GM18508 (cell line): Measurements from ENCODE around the gene ATF2.
"Not testable (repeated sequence)": the region's sequence is repeated elsewhere in the genome, so short reads cannot be mapped to it uniquely, and the experiment has no call there.

Source experiments
- ATAC-seq: cut with Tn5 transposase; IDR thresholded peaks from one replicate; pipeline ENCODE4 v1.9.1; 2021; ENCODE audit warnings: moderate number of reproducible peaks; ENCODE audit not compliant: insufficient read depth, unreplicated experiment

The ATF2 gene

GRCh38 chr2:175101514-175101913 is 66.5 kb downstream of the ATF2 start:
- no peak for ATAC-seq

DNA sequence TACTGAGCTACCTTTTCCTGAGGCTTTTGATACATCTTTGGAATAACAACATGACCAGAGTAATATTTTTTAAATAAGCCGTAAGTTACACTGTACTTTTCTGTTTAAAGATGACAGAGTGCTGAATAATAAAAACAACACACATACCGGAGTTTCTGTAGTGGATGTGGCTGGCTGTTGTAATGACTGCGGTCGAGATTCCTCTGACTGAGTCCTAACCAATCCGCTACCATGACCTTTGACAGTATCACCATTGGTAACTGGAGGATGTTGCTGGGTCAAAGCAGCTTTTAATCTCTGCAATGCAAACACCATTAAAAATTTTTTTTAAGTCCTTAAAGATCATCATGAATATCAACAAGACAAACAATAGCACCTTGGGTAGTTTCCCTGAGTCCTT is 70.7 kb downstream of the ATF2 start:
- ATAC-seq, result no peak

DNA sequence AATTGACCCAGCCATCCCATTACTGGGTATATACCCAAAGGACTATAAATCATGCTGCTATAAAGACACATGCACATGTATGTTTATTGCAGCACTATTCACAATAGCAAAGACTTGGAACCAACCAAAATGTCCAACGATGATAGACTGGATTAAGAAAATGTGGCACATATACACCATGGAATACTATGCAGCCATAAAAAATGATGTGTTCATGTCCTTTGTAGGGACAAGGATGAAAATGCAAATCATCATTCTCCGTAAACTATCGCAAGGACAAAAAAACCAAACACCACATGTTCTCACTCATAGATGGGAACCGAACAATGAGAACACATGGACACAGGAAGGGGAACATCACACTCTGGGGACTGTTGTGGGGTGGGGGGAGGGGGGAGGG is 83.9 kb downstream of the ATF2 start:
- not testable (repeated sequence) for ATAC-seq

DNA sequence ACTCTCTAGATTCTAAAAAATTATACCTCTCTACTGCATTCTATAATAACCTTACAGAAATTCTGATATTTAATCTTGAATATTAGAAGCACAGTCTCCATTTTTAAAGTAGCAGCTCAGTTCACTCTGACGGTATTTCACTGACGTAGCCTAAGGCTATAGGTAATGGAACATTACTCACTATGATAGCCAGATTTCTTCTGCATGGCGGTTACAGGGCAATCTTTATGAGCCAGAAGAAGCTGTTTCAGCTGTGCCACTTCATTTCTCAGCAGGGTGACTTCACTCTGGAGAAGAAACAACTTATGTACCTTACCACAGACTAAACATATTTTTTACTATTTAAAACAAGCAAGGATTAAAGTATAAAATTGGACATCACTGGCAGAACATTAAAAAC is 87.5 kb downstream of the ATF2 start:
- ATAC-seq, result no peak

- ATAC-seq, result no peak
These were observed 91.7 kb downstream of the ATF2 start for GRCh38 chr2:175076272-175076671.

- ATAC-seq, result no peak
These were observed 93.5 kb downstream of the ATF2 start for GRCh38 chr2:175074478-175074877.

DNA sequence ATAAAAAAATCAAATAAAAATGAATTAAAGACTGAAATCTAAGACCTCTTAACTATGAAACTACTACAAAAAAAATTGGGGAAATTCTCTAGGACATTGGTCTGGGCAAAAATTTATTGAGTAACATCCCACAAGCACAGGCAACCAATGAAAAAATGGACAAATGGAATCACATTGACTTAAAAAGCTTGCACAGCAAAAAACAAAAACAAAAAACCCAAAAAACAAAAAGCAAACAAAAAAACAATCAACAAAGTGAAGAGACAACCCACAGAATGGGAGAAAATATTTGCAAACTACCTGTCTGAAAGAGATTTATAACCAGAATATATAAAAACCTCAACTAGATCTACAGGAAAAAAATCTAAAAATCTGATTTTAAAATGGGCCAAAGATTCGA is 99.5 kb downstream of the ATF2 start:
- ATAC-seq, result no peak

DNA sequence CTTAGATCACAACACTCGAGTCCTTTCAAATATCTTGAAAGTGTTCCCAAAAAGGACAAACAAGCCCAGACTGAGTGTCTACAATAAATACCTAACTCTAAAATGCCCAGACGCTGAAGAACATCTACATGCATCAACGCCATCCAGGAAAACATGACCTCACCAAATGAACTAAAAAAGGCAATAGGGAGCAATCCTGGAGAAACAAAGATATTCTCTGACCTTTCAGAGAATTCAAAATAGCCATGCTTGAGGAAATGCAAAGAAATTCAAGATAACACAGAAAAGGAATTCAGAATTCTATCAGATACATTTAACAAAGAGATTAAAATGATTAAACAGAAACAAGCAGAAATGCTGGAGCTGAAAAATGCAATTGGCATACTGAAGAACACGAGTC is 101.6 kb downstream of the ATF2 start:
- ATAC-seq, result no peak

DNA sequence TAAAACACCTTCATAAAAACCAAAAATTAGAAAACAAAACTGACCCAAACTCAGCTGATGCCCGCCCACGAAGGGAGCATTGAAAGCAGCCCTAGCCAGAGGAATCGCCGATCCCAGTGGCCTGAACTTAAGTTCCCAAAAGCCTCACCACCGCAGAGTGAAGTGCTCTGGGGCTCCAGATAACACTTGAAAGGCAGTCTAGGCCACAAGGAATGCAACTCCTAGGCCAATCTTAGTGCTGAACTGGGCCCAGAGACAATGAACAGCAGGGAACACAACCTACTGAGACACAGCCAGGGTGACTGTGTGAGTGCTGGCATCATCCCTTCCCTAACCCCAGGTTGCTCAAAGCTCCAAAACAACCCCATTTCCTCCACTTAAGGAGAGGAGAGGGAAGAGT is 103.2 kb downstream of the ATF2 start:
- no peak for ATAC-seq

DNA sequence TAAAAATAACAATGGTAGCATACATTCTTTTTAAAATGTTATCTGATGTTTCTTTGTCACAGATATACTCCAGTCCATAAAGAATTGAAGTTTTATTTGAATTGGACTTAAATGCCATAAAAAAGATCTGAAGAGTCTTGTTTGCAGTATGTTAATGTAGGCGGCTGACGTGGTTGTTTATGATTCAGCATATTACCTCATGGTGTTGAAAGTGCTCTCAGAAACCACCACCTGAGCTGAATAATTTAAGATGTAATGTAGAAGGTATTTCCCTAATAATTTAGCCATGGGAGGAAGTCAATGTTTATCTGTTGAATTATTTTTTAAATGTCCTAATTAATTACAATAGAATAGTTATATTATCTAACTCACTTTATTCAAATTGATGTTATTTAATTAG is 104.3 kb downstream of the ATF2 start:
- ATAC-seq, result no peak

- ATAC-seq, result no peak
These were observed 105.0 kb downstream of the ATF2 start for GRCh38 chr2:175062787-175063585.

- no peak for ATAC-seq
These were observed 110.8 kb downstream of the ATF2 start for GRCh38 chr2:175057078-175057685.

- ATAC-seq, result no peak
These were observed 112.0 kb downstream of the ATF2 start for GRCh38 chr2:175055993-175056392.

GRCh38 chr2:175054340-175054739 is 113.7 kb downstream of the ATF2 start:
- no peak for ATAC-seq

- no peak for ATAC-seq
These were observed 118.3 kb downstream of the ATF2 start for GRCh38 chr2:175049661-175050060.

DNA sequence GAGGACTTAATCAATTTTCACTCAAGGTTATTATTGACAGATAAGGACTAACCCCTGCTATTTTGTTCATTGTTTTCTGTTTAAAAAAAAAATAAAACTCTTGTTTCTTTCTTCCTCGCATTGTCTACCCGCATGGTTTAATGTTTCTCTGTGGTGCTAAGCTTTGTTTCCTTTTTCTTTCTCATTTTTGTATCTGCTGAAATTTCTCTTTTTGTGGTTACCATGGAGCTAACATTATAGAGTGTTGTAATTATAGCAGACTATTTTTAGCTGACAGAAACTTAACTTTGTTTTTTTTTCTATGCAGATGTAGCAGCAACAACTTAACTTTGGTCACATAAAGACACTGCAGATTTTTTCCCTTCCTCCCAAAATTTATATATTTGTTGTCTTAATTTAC is 119.7 kb downstream of the ATF2 start:
- ATAC-seq, result no peak

- ATAC-seq, result no peak
These were observed 128.5 kb downstream of the ATF2 start for GRCh38 chr2:175039490-175039889.

DNA sequence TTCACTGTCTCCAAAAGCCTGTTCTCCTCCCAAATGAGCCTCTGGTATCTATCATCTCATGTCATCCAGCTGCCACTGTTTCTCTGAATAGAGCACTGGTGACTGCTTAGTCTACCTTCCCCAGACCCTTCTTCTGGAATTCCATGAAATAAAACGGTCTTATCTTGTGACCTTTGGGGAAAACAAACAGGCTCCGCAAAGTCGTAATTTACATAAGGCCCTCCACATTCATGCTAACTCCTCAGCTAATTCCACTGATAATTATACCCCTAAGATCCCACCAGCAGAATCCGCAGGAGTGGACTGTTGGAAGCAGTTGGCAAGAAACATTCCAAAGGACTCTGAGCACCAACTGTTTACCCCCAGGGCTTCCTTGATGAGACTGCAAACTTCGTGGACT is 129.0 kb downstream of the ATF2 start:
- ATAC-seq, result no peak

DNA sequence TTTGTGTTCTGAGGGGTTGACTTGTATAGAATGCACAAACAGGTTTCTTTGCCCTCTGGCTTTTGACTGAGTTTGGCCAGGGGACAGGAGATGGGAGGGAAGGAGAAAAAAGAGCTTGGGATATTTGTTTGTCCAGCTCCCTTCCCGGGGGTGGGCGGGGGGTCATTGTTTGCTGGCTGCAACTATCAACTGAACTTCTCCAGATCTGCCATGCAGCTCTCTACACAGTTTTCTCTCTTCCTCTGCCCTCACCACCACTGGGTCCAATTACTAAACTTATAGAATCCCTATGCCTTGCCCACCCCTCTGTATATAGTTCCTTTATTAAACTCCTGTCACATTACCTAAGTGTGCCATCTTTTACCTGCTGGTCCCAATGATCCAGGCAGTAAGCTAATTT is 130.1 kb downstream of the ATF2 start:
- no peak for ATAC-seq

- no peak for ATAC-seq
These were observed 131.4 kb downstream of the ATF2 start for GRCh38 chr2:175036582-175037018.

DNA sequence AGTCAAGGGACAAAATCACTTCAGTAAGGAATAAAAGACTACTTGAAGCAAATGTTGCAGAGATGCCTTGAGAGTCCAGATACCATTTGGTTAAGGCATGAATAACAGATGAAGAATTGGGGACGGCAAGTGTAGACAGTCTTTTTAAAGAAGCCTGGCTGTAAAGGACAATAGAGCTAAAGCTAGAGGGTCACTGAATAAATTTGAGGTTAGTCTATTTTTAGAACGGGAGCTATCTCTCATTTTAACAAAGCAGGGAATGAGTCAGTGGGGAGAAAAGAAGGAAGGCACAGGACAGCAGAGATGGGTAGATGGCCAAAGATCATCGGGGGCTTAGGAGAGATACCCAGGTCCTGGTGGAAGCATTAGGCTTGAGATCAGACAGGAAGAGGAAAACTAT is 132.2 kb downstream of the ATF2 start:
- no peak for ATAC-seq

- no peak for ATAC-seq
These were observed 133.3 kb downstream of the ATF2 start for GRCh38 chr2:175034716-175035115.
